A673 (cell line): ENCODE measurements around the gene TMEM14C.

ENCODE experiments used
- CTCF ChIP-seq: fragments of 300-800, 200-600 bp; sonication (generic); conservative IDR thresholded peaks from 2 replicates; pipeline ENCODE4 v1.5.1; 2017; ENCODE audit warnings: low read depth, mild to moderate bottlenecking, antibody characterized with exemption, low read length, moderate library complexity, mixed read lengths
- EZH2 ChIP-seq: fragments of 200-600 bp; sonication (generic); IDR thresholded peaks from 2 replicates; pipeline ENCODE4 v1.6.1; 2017; ENCODE audit warnings: borderline replicate concordance, low read depth, mild to moderate bottlenecking, mixed read lengths, antibody characterized with exemption, low read length; ENCODE audit not compliant: poor library complexity, severe bottlenecking

GRCh38 chr6:10769419-10769818 lies 46.5 kb downstream of the TMEM14C start:
- no peak for TF ChIP-seq CTCF
- TF ChIP-seq EZH2, result no peak
